OCI-M1 (cell line): Measurements from ENCODE around the gene ELAVL2.

ENCODE experiments used
- DNase-seq: peaks from one replicate; lab custom pipeline; 2025; lab: John Stamatoyannopoulos, UW

Gene ELAVL2

GRCh38 chr9:23769307-23769935, 56.6 kb downstream of the ELAVL2 start:
- no peak for DNase-seq

- no peak for DNase-seq
Observed at GRCh38 chr9:23768861-23769260, 57.2 kb downstream of the ELAVL2 start.

- DNase-seq = peak; percentile 47
Observed at GRCh38 chr9:23766613-23767012, 59.4 kb downstream of the ELAVL2 start.

- DNase-seq = no peak
Observed at GRCh38 chr9:23765561-23765960, 60.5 kb downstream of the ELAVL2 start.

- no peak for DNase-seq
Observed at GRCh38 chr9:23764219-23764618, 61.8 kb downstream of the ELAVL2 start.

- no peak for DNase-seq
Observed at GRCh38 chr9:23754551-23754950, 71.5 kb downstream of the ELAVL2 start.

- DNase-seq = no peak
Observed at GRCh38 chr9:23752859-23753258, 73.2 kb downstream of the ELAVL2 start.

GRCh38 chr9:23751633-23752032, 74.4 kb downstream of the ELAVL2 start:
- no peak for DNase-seq

- DNase-seq = no peak
Observed at GRCh38 chr9:23750808-23751207, 75.2 kb downstream of the ELAVL2 start.

GRCh38 chr9:23747088-23748075, 78.7 kb downstream of the ELAVL2 start:
- DNase-seq = no peak

GRCh38 chr9:23746317-23746716, 79.7 kb downstream of the ELAVL2 start:
- peak; percentile 45 for DNase-seq

- DNase-seq = no peak
Observed at GRCh38 chr9:23743036-23743435, 83.0 kb downstream of the ELAVL2 start.

GRCh38 chr9:23741351-23741750, 84.7 kb downstream of the ELAVL2 start:
- DNase-seq = no peak

GRCh38 chr9:23740531-23740930, 85.5 kb downstream of the ELAVL2 start:
- no peak for DNase-seq

- no peak for DNase-seq
Observed at GRCh38 chr9:23739753-23740152, 86.3 kb downstream of the ELAVL2 start.

GRCh38 chr9:23736293-23736692, 89.7 kb downstream of the ELAVL2 start:
- no peak for DNase-seq

- no peak for DNase-seq
Observed at GRCh38 chr9:23733495-23734078, 92.5 kb downstream of the ELAVL2 start.

- DNase-seq = no peak
Observed at GRCh38 chr9:23731353-23731752, 94.7 kb downstream of the ELAVL2 start.

GRCh38 chr9:23730364-23730763, 95.7 kb downstream of the ELAVL2 start:
- DNase-seq = no peak

GRCh38 chr9:23728736-23729135, 97.3 kb downstream of the ELAVL2 start:
- no peak for DNase-seq

- no peak for DNase-seq
Observed at GRCh38 chr9:23725279-23725946, 100.6 kb downstream of the ELAVL2 start.

- no peak for DNase-seq
Observed at GRCh38 chr9:23723672-23724071, 102.4 kb downstream of the ELAVL2 start.
